Measurements from ENCODE around the gene DUSP7.

The DUSP7 gene

DNA sequence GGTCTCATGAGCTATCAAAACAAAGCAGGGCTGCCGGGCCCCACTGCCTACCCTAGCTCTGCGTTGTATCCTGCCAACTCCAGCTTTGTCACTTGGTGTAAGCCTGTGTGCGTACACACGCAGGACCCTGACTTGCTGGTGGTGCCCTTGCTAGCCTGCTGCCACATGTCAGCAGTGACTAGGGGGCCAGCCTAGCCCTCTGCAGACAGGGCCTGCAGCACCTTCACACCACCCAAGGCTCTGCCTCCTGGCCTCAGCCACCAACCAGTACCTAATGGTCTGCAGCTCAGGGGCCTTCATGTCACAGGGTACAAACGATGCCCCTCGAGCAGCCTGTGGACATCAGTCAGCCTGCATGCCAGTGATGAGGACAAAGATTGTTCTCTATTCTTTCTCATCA, 30.1 kb upstream of the DUSP7 start:
- no peak for DNase-seq

DNA sequence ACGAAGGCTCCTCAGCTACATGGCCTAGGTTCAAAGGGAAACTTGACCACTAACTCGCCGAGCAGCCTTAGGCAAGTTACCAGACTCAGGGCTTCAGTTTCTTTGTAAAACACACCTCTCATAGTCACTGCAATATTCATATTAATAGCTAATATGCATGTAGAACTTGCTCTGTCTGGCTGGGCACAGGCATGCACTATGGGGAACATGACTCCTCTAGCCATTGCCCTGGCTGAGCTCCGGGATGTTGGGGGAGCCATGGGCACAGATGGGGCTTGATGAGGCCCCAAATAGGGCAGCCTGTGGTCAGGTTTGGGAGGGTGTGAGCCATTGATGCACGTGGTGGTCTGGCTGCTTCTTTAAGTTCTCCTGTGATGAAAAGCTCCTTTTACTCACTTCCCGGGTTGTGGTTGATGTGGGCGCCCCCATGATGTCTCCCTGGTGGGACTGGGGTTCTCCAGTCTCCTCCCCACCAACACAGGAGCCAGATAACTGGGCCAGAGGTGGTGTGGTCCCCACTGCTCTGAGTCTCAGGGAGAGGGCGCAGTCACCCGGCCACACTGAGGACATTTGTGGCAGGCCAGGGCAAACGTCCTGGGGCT, 29.4 kb upstream of the DUSP7 start:
- DNase-seq = no peak

DNA sequence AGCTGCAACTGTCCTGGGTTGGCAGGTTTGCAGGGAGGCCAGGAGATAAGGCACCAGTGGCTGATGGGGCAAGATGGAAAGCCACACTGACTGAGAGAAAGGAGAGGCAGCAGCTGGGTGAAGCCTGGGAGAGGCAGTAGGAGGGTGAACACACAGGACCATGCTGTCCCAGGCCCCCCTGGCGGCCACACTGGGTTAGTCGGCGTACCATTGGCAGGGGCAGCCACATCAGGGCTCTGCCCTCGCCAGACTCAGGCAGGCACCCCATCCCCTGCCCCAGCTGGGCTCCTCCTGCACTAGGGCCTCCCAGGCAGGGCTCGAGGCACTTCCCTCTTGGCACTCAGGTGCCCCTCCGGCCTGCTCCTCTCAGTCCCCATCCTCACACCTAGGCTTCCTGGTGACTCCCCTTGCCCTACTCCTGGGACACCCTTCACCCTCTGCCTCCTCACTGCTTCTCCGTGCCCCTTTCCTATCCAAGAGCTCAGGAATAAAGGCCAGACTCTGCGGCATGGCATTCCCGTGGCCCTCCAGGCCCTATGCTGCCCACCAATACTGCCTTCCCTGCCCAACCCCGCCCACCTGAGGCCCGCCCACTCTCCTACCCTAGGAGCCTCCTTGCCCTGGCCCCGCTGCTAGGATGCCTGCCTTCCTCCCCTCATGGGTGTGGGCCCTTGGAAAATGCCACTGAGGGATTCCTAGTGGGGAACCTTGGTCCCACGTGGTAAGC, 28.7 kb upstream of the DUSP7 start:
- DNase-seq = no peak

DNA sequence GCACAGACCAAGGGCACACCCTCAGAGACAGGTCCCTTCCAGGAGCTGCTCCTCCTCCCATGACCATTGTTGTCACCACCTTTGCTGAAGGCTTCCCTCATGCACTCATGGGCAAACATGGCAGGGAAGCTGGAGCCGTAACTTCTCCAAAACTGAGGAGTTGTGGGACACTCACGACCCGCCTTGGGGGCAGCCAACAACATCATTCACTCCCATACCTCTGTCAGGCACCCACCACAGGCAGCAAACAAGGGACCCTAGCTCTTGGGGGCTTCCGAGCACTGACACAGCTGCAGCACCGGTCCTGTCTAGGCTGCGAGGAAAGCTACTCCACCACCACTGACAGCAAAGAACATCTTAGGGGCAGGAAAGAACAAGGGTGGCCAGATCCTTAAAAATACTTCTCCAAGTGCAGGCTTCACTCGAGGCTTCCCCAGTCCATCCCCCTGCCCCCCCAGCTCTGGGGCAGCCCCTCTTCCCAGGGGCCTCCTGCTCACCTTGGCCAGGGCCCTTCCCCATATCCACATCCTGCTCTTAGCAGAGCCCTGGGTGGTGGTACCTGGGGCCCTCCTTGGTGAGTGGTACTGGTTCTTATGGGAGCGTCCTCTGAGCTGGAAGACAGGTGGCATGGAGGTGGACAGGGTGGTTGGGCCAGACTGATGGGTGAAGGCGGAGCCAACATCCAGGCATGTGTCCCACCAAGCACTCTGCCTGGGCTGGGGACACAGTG, 28.0 kb upstream of the DUSP7 start:
- no peak for DNase-seq

DNA sequence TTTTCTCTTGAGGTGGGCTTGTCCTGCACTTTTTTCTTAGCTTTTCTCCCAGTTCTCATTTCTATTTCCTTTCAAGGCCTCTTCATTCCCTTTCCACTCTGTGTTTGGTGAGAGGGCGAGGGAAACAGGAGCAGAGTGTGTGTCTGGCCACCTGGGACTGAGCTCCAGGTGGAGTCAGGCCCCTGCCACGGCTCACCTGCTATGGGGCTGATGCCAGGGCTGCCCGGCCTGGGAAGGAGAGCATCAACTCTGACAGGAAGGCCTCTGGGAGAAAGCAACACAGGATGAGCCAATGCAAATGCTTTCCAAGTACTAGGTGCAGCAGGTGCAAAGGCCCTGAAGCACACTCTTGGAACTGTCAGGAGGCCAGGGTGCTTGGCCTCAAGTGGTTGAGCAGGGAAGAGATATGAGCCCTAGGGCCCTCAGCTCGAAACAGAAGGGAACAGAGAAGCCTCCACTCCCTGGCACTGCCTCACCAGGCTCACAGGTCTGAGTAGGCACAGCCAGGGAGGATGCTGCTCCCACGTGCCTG, 27.3 kb upstream of the DUSP7 start:
- DNase-seq = no peak

DNA sequence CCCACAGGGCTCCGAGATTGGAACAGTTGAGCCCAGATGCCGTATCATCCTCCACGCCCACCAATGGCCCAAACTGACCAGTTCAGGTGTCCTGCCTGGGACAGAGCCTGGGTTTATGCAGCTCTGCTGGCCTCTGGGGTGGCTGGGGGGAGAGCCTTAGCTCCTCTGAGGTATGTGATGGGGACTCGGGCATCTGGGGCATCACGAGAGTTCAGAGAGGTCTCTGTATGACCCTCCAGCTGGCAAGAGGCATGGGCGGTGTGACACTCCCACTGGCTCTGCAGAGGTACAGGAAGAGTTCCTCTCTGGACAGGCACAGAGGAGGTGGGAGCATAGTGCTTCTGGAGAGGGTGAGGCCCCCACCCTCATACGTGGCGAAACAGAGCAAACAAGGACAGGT, 26.6 kb upstream of the DUSP7 start:
- DNase-seq = no peak

DNA sequence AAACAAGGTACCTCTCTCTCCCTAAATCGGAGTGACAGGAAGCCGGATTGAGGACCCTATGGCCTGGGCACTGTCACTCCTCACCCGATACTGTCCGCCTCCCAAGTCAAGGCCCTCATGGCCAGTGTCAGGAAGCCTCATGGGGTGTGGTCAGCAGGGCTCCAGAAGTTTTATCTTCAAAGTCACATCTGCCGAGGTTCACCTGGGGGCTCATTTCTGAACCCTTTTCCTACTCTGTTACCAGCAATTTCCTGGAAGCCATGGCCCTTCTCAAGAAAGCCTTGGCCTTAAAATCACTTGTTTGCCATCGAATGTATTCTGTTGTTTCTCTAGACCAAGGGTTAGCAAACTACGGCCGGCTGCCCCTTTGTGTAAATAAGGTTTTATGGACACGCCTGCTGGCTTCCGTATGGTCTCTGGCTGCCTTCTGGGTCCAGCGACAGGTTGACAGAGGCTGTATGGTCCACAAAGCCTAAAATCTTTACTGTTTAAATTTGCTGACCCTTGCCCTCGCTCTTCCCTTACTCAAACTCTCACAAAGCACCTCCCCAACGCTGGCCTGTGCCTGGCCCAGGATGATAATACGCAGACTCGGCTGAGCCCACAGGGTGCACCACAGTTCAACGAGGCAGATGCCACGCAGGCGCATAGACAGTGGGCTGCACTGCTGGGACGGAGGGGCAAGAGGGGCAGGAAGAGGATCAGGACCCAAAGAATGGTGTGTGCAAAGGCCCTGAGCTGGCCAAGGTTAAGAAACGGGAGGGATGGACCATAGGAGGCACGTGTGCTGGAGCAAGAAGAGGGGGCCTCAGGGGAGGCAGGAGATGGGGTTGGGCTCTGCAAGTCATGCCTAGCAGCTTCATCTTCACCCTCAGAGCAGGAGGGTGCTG, 24.7 kb upstream of the DUSP7 start:
- no peak for DNase-seq

DNA sequence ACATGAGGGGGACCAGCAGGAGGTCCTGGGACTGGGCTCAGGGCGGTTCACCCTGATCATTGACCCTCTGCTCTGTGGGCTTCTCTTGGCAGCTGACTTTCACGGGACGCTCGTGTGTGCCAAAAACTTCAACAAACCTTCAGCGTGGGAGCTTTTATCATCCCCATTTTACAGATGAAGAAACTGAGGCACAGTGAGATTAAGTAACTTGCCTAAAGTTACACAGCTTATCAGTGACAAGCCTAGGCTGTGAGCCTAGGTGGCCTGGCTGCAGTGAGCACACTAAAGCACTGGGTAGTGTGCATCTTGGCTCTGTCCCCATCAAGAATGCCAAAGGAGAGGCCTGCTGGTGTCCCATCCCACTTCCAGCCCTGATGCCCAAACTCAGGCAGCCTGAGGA, 23.6 kb upstream of the DUSP7 start:
- DNase-seq = no peak

DNA sequence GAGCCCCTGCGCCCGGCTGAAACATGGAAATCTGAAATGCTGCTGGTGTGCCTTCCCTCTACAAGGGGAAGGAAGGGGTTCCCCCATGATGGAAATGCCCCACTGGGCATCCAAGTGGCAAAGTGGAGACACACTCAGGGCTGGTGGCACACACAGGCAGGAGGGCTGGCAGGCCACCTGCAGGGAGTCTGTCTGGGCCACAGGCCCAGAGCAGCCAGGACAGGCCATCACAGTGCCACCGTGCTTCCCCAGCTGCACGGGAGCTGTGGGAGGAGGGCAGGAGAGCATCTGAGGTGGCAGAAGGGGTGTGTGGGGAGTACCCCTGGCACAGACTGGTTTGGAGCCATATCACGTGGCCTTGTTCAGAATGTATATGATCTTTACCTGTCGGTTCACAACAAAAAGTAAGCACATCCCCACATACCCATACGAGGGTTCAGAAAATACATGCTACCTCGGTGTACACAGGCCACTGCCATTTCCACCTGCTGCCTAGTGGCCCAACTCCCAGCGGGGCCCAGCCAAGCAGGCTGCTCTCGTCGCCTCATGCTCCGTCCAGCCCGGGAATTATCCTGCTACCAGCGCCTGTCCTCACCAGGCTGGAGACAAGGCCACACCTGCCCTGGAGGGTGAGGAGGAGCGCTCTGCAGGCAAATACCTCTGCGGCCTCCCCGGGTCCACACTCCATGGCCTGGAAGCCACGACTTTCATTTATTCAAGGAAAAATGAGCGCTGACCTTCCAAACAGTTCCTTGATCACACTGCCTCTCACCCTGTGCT, 22.6 kb upstream of the DUSP7 start:
- no peak for DNase-seq

DNA sequence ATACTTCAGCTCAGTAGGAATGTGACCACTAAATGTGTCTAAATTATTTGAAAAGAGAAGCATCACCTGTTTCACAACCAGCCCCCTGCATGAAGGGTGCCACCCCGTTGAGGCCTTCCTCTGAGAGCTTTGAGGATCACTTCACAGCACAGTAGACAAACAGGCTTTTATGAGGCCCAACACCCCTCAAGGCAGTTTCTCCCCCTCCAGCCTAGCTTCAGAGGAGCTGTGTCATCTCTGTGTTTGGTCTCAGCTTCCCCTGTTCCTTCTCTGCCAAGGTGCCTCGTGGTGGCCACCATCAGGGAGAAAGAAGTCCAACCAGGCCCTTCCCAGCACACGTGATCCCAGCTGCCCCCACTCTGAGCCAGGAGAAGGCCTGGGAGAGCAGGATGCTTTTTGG, 21.6 kb upstream of the DUSP7 start:
- DNase-seq = no peak

DNA sequence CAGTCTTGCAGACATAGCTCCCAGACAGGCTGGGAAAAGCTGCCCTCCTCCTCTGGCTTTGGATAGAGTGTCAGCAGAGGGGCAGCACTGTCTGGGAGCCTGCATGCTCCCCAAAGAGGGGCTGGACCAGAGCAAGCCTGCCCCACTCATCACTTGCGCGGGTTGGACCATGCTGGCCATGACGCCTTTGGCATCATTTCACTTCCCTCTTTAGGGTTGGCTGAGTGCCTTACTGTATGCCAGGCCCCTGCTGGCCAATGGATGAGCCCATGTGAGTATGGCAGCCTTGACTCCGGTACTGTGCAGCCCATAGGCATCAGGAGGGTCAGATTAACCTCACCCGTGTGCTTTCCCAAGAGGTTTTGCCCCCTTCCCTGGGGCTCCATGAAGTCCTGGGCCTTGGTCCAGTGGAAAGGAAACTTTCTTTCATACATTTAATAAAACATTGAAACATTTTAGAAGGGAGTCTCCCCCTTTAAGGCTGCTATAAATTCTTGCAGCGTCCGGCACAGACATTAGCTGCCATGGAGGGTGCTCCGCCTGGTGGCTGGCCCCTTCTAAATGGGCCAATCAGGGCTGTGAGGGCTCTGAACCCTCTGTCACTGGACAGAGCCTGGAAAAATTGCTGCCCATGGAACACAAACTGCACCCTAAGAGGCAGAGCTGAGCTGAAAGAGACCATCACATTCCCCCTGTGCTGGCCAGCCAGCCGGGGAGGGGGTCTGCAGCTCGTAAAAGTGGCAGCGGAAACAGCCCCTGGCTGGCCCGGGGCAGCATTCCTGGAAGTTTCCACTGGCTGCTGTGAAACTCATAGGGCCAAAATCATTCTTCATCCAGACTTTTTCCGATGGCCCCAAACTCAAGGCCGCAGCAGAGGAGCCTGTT, 20.8 kb upstream of the DUSP7 start:
- no peak for DNase-seq

DNA sequence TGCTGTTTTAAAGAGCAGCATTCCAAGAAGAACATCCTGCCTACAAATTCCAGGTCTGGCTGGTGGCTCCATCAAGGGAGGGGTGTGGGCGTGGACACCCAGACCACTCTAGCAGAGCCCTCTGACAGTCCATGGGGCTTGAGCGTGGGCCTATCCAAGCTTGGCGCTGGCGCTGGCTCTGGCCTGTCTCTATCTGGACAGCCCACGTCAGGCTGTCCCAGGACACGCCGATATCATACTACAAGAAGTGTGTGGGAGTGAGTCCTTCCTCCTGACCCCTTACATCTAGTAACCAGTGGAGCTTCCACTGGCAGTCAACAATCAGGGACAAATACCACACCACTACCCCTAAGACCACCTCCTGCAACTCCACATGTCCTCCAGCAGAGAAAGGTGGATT, 17.1 kb upstream of the DUSP7 start:
- no peak for DNase-seq

DNA sequence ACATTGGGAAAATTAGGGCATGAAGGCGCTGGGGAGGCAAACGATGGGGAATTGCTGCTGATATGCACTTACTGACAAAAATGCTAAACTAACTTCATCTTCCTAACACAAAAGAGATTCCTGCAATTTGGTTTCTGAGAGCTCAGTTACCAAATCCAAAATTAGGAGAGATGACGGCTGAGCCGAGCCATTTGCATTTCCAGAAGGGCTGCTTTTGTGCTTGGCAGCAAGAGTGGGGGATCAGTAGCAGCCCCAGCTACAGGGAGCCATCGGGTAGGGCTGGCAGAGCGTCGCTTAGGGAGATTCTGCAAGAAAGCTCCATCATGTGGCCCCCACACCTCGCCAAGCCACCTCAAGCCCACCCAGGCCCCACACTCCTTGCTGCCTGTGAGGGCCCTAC, 16.1 kb upstream of the DUSP7 start:
- no peak for DNase-seq

DNA sequence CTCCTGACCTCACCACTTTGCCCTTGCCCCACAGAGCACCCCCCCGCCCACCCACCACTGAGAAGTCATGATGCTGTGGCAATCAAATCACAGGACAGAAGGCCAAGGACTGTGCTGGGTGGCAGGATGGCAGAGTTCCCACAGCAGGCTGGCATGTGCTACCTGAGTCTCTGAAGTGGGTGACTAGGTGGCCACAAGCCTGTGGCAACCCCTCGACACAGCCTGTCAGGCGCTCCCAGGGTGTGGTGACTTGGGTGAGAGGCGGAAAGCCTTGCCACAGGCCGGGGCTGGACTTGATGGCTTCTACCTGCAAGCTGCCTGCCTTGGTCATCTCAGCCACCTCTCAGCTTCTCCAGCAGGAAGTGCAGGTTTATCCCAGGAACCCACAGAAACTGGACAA, 15.6 kb upstream of the DUSP7 start:
- no peak for DNase-seq

DNA sequence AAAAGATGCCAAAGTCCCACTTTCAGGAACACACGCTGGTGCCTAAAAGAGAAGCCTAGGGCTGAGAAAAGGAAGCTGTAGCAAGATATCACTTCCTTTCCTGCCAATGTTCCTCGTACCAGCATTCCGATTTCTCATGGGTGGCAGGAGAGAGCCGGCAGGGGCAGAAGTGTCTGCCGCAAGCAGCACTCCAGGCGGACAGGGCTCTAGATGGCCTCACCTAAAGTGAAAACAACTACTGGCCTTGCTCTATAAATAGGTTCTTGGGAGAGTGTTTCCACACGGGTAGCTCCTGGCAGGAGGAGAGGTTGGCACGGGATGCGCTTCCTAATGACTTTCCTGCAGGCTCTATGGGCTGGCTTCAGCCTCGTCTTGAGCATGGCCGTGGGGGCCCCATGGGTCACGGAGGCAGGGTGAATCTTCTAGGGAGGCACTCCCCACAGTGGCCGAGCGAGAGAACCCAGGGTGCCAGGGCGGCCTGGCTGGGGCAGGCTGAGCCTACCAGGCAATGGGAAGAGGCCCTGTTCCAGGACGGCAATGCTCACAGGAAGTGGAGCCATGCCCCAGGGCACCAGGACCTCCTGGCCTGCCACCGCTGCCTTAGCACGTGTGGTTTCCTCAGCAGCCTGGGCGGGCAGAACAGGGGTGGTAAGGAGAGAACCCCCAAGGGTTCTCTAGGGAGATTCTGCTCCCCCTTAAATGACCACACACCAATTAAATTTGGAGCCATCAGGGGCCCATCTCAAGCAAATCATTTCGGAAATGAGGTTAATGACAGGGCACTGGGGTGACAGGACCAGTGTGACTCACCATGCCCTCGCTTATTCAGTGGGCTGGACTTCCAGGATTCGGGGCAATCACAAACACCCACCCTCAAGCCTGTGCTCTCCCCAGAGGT, 14.6 kb upstream of the DUSP7 start:
- no peak for DNase-seq

DNA sequence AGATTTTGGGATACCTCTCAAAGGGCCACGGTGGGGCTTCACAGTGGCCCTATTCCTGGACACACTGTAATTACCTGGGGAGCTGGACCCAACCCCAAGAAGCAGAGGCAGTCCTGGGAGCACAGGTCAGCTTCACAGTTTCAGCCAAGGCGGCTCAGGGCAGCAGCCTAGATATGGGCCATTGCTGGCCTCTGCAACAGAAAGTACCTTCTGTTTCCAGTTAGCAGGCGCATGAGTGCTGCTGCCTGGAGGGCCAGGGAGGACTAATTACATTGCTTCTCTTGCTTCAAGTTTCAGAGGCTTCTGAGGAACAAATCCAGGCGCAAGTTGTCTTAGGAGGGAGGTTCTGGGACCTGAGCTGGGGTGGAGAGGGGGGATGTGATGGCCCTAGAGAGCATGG, 13.5 kb upstream of the DUSP7 start:
- no peak for DNase-seq

DNA sequence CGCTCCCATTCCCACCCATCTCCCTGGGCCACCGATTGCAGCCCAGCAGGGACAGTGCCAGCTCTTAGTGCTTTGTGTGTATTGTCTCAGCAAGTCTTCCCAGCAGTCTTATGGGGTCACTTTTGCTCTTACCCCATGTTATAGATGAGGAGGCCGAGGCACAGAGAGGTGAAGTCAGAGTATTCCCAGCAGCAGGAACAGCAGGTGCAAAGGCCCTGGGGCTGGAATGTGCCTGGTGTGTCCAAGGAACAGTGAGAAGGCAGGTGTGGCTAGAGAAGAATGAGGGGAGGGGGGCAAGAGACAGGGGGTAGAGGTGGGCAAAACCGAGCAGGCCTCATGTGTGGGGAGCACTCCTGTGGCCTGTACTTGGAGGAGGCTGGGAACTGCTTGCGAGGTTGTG, 12.8 kb upstream of the DUSP7 start:
- no peak for DNase-seq

DNA sequence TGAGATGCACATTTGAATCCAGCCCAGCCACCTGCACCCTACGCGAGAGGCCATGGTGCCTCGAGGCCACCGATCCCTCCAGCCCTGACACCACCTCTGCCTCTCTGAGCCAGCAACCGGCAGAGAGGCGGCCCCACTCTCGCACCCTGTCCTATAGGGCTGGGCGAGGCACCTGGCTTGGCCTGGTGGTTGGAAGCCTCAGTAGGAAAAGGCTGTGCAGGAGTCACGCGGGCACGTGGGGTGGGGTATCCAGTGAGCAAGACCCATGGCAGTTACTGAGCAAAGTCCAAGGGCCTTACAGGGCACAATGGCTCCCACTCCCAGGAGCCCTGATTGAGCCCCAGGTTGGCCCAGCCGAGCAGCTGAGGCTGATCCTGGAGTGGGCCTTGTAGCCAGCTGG, 12.4 kb upstream of the DUSP7 start:
- DNase-seq = no peak

DNA sequence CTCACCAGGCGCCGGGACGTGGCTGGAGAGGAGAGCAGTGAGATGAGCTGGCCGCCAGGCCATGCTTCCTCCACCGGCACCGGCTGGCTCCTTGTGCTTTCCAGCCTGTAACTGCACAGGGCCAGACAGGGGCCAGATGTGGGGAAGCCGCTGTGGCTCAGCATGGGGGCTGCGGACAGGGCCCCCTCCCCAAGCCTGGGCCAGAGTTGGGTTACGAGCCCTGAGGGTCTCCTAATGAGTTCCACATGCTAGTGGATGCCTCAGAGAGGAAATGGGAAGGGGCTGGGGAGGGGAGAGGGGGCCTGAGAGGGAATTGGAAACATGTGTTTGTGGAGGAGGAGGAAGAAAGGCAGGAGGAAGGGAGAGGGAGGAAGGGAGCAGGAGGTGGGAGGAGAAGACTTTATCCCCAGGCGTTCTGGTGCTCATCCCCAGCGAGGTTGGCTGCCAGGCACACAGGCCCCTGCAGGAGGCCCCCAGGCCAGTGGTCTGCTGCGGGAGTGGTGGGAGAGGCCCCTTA, 11.7 kb upstream of the DUSP7 start:
- DNase-seq = no peak

DNA sequence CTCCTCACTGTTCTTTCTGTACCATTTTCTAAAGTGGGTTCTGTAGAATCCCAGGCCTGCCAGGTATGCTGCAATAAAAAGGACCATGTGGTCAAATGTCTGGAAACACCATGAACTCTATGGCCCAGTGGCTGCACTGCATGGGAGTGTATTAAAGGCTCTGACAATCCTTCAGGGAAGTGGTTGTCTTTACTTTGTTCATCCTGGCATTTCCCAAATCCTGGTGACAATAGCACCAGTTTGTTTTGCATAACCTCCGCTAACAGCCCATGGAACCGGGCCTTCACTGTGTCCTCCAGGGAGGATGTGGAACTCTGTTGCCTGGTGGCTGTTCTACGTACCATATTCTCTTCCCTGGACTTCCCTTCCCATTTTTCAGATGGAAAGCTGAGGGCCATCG, 11.2 kb upstream of the DUSP7 start:
- DNase-seq = no peak

All from activated naive CD4-positive, alpha-beta T cell (primary cell).